B cell (primary cell): ENCODE data around the gene DMRTA1.

Experiments
- CTCF ChIP-seq: fragments of 200-600 bp; IDR thresholded peaks from one replicate; pipeline ENCODE4 v1.8.0; 2022; ENCODE audit warnings: antibody characterized with exemption, mild to moderate bottlenecking
- EZH2 ChIP-seq: IDR thresholded peaks from 2 replicates; pipeline ENCODE4 v1.6.1; 2012; ENCODE audit warnings: borderline replicate concordance, low read depth, mild to moderate bottlenecking, moderate library complexity, low read length; ENCODE audit not compliant: insufficient read depth, poor library complexity, severe bottlenecking

GRCh38 chr9:22424616-22425015 lies 22.0 kb upstream of the DMRTA1 start:
- TF ChIP-seq EZH2 (no peak), CTCF (no peak)
